GM04503 (cell line): ENCODE data around the gene CPT1B.
"Not testable (repeated sequence)": the region's sequence is repeated elsewhere in the genome, so short reads cannot be mapped to it uniquely, and the experiment has no call there.

Source experiments
- DNase-seq: peaks from one replicate; pipeline ENCODE4 v3.0.0-alpha.2; 2012; ENCODE audit warnings: low read depth

CPT1B gene

GRCh38 chr22:50527921-50528681 lies 50.1 kb downstream of the CPT1B start:
- DNase-seq, result no peak

- no peak for DNase-seq
Observed at GRCh38 chr22:50526834-50527801, 51.1 kb downstream of the CPT1B start.

- no peak for DNase-seq
Observed at GRCh38 chr22:50526108-50526833, 52.0 kb downstream of the CPT1B start.

GRCh38 chr22:50525858-50526107 lies 52.4 kb downstream of the CPT1B start:
- no peak for DNase-seq

GRCh38 chr22:50525104-50525857 lies 52.9 kb downstream of the CPT1B start, which contains the start of gene SCO2:
Gene SCO2 (minus strand): TSS chr22:50525598. CDS start chr22:50524411, 1,187 bp downstream.
- DNase-seq, result peak; percentile 66

- DNase-seq, result no peak
Observed at GRCh38 chr22:50524676-50525103, 53.5 kb downstream of the CPT1B start.

- DNase-seq, result no peak
Observed at GRCh38 chr22:50523806-50524675, 54.2 kb downstream of the CPT1B start.

GRCh38 chr22:50523458-50523805 lies 54.8 kb downstream of the CPT1B start:
- DNase-seq, result no peak

GRCh38 chr22:50522806-50523438 lies 55.3 kb downstream of the CPT1B start:
- DNase-seq, result no peak

GRCh38 chr22:50522208-50522805 lies 55.9 kb downstream of the CPT1B start:
- DNase-seq, result no peak

- no peak for DNase-seq
Observed at GRCh38 chr22:50521710-50522109, 56.5 kb downstream of the CPT1B start.

GRCh38 chr22:50520826-50521453 lies 57.3 kb downstream of the CPT1B start:
- no peak for DNase-seq

- DNase-seq, result not testable (repeated sequence)
Observed at GRCh38 chr22:50520184-50520583, 58.0 kb downstream of the CPT1B start.

GRCh38 chr22:50519151-50519550 lies 59.1 kb downstream of the CPT1B start:
- no peak for DNase-seq
